HG03108 (cell line): ENCODE measurements around the gene KDM7A.
"Not testable (repeated sequence)": the region's sequence is repeated elsewhere in the genome, so short reads cannot be mapped to it uniquely, and the experiment has no call there.

Source experiments
- ATAC-seq: cut with Tn5 transposase; IDR thresholded peaks from one replicate; pipeline ENCODE4 v1.9.1; 2021; ENCODE audit warnings: moderate library complexity; ENCODE audit not compliant: unreplicated experiment

Gene KDM7A

DNA sequence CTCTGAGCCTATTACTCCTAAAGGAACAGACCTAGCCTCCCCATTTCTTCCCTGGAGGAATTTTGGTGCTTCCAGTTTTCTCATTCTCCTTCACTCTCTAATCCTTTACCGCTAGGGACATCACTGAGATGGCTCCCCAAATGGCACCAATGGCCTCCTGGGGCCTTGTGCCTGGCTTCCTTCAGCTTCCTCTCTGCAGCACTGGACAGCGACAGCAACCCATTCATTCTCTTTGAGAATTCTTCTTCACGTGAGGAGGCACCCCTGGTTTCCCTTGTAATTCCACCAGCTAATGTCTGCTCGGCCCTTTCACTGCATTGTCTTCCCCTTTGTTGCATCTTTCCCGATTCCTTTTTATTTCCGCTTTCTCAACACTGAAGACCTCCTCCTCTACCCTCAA lies 24.6 kb upstream of the KDM7A start:
- no peak for ATAC-seq

DNA sequence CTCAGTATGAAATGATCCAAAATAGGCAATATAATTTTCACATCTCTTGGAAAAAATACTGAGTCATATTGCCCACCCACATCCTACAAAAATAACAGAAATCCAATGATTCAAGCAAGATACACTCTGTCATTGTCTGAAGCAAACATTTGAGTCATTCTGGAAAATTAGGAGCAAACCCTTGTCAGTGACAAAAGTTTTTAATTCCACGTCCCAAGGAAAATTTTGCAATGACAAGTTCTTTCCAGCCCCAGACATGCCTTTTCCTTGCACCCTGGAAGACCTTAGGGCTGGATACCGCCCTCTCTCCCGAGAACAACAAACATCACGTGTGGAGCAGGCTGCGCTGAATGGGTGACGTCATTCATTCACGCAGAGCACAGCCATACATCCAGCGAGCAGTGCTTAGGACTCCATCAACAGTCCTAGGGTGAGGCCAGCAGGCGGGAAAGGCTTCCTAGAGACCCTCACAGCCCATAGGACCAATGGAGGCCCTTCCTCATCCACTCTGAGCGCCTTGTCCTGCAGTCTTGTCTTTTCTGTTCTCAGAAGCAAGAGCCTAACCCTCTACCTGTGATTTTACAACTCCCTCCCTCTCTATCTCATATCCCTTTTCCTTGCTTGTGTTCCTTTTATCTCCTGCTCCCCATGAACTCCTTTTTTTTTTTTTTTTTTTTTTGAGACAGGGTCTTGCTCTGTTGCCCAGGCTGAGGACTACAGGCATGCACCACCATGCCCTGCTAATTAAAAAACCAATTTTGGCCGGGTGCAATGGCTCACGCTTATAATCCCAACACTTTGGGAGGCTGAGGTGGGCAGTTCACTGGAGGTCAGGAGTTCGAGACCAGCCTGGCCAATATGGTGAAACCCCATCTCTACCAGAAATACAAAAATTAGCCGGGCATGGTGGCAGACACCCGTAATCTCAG lies 23.5 kb upstream of the KDM7A start:
- ATAC-seq, result no peak

DNA sequence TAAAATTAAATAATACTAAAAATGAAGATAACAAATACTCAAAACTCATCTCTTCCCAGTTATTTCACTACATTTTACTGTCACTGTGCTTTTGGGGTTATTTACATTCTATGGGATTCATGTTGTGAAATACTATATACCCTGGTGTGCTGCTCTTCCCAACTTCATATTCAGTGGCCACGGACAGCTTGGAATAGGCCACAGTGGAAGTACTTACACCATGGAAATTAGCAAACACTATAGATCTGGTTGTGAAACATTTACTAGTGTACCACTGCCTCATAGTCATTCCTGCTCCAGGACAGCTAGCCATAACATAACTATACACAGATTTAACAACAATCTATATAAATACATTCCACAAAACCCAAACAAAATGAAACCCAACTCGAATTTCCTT lies 21.2 kb upstream of the KDM7A start:
- no peak for ATAC-seq

DNA sequence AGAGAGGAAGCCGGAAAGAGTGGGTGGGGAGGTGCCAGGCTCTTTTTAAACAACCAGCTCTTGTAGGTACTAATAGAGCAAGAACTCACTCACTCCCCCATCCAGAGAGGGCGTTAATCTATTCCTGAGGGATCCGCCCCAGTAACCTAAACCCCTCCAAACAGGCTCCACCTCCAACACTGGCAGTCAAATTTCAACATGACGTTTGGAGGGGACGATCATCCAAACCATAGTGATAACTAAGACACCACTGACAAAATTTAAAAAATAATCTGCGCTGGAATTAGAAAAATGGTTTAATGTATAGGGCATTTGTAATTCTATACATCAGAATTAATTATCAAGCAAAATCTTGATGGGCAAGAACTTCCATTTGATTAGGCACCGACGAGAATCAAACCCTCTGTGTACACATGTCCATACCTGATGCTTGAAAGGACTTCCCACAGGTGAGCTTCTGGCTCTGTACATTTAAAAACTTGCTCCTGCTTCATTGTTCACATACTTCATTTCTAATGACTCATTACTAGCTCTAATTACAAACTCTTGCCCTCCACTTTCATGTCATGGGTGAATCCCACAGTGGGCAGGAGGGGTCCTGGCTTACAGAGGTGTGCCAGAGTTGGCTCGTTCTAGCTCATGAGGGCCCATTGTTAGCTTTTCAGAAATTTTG lies 20.6 kb upstream of the KDM7A start:
- ATAC-seq, result no peak

DNA sequence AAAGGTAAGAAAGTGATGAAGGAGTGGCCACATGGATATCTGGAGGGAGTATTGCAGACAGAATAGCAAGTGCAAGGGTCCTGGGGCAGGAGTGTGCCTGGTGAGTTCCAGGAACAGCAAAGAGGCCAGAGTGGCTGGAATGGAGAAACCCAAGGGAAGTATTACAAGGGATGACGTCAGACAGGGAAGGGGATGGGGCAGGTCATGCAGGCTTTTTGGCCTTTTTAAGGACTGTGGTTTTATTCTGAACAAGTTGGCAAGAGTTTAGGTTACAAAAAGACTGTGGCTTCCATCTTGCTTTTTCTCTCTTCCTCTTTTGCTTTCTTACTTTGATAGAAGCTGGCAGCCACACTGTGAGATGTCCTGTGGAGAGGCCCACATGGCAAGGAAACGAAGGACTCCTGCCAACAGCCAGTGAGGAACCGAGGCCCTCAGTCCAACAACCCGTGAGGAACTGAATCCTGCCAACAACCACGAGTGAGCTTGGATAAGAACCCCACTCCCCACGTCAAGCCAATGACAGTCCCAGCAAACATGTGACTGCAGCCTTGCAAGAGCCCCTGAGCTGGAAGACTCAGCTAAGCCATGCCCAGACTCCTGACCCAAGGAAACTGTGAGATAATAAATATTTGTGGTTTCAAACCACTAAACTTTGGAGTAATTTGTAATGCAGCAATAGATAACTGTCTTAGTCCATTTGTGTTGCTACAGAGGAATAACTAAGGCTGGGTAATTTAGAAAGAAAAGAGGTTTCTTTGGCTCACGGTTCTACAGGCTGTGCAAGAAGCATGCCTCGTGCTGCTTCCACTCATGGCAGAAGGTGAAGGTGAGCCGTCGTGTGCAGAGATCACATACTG lies 19.8 kb upstream of the KDM7A start:
- no peak for ATAC-seq

DNA sequence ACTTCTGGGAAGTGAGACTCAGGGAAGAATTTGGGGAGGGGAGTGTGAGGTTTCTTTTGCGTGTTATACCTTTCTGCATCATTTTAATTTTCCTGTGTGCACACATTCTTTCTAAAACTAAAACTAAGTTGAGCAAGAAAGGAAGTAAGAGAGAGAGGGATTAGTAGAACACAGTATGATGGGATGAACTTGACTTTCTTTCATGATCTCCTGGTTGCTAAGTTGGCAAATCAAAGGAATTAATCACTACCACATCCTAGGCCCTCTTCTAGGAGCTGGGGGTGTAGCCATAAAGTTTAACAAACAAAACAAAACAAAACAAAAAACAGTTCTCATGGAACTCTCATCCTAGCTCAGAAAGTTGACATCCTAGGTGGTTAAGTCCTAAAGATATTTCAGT lies 19.1 kb upstream of the KDM7A start:
- no peak for ATAC-seq

DNA sequence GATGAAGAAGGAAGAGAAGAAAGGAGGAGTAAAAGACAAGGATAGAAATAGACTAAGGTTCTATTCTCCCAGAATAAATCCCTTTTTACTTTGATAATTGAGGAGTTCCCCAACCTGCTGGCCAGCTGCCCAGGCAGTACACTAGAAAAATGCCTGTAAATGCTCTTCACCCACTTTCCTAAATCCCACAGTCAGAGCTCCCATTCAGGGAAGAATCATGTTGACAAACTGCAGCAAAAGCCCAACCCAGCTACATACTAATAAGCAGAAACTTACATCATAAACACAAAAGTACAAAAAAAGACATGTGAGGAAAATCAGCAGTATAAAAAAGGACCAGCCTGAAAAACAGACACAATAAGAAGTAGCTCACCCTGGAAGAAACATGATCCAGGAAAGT lies 15.8 kb upstream of the KDM7A start:
- no peak for ATAC-seq

DNA sequence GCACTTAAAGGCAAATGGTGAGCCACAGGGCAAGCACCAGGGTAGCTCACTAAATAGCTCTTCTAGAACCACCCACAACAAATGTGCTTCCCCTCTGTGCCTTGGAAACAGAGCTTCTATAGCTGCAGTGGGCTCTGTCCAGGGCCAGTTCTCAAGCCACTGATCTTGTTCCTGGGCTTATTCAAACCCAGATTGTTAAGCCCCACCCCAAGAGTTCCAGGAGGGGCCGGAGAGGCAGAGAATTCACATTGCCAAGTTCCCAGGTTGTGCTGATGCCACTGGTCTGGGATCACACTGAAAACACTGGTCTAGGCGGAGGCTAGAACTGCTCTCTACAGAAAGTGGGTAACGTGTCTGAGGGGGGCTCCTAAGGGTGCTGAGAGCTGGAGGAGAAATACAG lies 15.4 kb upstream of the KDM7A start:
- ATAC-seq, result no peak

DNA sequence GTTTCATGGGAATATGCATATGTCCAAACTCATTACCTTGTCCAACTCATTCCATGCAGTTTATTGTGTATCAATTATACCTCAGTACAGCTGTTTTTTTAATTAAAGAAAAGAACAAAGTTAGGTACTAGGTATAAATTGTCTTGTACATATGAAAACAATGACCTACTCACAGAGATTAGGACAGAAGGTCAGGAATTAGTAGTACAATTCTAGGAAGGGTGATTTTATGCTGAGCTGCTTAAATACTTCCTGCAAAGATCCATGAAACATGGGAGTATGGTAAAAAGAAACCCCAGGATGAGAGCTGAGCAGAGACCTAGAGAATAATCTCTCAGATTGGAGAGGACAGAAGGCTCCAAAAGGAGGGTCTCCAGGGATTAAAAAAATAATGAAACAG lies 13.8 kb upstream of the KDM7A start:
- ATAC-seq, result no peak

DNA sequence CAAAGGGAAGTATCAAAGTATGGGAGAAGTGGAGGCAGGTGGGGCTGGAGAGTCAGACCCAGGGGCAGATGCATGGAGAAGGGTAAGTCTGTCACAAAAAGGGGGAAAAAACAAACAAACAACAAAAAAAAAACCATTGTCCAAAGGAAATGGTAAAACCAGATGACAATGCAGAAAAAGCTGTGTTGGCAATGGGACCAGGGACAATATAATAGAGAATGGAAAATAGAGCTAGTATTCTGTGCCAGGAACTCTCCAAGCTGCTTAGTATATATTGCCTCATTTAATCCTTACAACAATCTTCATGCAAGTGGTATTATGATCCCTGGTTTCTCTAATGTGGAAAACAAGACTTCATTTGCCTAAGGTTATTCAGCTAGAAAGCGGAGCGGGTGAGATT lies 13.1 kb upstream of the KDM7A start:
- no peak for ATAC-seq

DNA sequence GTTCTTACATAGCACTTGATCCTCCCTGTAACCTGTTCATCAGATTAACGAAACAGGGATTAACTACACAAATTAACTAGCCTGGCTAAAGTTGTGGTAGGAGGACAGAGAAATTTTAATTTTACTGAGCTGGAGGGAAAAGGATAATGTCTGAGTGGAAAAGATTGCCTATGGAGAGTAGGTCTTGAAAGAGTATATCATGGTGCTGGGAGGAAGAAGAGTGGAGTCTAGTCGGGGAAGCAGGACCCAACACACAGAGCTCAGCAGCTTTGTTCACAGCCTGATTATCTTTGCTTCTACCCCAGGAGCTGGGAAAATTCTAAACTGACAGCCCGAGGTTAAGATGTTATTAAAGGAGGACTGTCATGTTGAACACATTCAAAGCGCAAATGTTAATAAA lies 6.1 kb upstream of the KDM7A start:
- no peak for ATAC-seq

DNA sequence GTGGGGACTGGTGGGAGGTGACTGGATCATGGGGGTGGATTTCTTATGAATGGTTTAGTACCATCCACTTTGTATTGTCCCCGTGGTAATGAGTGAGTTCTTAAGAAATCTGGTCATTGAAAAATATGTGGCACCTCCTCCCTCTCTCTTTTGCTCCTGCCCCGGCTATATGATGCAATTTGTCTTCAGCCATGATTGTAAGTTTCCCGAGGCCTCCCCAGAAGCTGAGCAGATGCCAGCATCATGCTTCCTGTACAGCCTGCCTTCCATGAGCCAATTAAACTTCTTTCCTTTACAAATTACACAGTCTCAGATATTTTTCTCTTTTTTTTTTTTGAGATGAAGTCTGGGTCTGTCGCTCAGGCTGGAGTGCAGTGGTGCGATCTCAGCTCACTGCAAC lies 2.6 kb upstream of the KDM7A start:
- no peak for ATAC-seq

DNA sequence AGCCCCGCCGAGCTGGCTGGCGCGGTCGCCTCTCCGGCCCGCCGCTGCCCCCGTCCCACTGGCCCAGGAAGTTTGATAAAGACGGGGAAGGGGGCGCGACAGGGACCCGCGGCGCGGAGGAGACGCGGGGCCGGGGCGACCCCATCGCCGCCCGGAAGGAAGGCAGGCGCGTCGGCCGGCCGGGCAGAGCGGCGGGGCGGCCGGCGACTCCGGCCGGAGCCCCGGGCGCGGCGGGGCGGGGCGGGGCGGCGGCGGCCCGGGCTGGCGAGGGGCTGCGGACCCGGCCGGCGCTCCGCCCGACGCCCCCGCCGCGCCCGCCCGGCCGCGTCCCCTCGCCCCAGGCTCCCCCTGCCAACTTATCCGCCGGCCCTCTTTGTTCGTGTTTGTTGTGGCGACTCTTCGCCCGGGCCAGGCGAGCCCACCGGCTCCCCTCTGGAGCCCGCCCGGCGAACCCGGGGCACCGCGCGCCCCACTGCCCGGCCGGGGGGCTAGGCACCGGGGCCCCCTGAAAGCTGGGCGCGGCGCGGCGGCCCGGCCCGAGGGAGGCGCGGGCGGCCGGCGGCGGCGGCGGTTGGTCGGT lies 571 bp downstream of the KDM7A start:
- ATAC-seq, result peak; percentile 3

DNA sequence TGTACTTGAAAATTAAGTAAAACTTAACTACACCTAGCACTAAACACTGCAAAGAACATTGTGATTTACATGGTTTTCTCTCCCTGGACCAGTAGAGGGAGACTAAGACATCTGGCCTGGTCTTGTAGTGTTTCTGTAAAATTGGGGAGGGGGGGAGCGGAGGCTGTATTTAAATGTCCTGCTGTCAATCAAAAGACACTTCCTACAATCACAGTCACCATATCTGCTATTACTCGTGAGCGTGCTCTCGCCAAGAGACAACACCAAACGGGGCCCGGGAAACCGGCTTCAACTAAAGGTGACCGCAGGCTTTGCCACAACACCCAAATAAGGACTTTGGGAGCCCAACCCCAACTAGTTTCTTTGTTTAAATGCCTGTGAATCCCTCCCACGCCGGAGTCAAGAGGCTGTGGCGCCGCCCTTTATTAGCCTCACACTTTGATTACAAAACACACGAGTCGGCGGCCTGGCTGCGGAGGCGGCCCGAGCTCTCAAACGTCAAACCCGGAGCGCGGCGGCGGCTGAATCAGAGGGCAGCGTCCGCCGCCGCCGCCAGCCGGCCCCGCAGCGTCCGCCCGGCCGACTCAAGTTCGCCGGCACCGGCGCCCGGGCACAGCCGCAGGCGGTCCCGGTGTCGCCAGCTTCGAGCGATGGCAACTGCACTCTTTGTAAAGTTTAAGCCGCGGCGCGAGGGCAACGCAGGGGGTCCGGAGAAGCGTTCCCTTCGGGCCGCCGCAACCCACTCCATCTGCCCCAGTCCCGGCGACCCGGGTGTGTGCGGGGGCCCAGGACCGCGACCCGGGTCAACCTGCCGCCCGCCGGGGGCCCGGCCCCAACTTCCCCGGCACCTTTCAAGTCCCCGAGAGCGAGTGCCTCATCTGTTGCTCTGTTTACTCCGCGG lies 1.3 kb downstream of the KDM7A start:
- ATAC-seq, result peak; percentile 36

DNA sequence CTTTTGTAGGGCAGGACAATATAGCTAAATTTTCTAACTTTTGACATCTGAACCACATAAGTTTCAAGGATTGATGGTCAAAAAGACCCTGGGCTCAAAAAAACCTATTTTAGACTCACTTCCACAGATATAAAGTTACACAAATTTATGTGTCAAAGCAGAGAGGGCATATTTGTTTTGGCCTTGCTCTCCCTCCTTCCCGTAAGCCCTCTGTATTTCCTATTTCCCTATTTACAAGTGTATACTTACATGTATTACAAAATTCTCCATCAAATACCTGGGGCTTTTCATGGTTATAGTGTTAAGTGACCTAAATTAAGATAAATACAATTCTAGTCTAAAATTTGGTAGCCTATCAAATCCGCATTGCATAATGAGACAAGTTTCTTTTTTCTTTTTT lies 2.6 kb downstream of the KDM7A start:
- ATAC-seq, result no peak

DNA sequence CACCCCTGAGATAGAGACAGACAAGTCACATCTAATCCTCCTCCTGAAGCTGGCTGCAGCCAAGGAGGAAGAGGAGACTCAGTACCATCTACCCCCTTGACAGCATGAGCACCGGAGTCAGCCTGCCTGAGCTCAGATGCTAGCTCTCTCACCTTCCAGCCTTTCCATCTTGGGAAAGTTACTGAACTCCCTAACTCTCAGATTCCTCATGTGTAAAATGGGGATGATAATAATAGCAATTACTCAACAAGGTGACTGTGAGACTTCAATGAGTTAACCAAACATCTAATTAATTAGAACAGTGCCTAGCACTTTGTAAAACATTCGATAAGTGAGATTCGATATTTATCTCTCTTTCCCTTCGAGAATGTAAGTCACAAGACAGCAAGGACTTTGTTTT lies 6.4 kb downstream of the KDM7A start:
- ATAC-seq, result no peak

DNA sequence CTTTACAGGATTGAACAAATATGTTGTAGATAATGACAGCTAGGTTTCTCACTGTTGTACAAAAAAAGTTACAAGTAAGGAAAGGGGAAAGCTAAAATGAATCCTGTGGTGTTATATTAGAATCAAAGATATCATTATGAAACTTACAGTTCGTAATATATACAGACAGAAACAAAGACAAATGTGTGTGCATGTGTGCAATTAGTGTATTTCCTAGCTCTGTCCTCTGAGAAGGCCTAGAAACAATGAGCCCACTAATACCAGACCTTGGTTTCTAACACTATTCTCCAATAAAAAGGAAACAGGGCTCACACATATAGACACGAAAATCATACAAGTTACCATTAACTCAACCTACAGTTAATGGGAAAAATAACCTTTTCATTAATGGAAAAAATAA lies 8.0 kb downstream of the KDM7A start:
- no peak for ATAC-seq

DNA sequence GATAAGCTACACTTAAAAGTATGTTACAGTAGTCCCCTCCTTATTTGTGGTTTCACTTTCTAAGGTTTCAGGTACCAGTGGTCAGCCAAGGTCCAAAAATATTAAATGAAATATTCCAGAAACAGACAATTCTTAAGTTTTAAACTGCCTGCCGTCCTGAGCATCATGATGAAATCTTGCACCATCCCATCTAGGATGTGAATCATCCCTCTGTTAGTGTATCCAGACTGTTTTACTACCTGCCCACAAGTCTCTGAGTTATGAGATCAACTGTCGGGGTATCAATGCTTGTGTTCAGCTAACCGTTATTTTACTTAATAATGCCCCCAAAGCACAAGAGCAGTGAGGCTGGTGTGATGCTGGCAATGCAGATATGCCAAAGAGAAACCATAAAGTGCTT lies 11.4 kb downstream of the KDM7A start:
- ATAC-seq, result no peak

DNA sequence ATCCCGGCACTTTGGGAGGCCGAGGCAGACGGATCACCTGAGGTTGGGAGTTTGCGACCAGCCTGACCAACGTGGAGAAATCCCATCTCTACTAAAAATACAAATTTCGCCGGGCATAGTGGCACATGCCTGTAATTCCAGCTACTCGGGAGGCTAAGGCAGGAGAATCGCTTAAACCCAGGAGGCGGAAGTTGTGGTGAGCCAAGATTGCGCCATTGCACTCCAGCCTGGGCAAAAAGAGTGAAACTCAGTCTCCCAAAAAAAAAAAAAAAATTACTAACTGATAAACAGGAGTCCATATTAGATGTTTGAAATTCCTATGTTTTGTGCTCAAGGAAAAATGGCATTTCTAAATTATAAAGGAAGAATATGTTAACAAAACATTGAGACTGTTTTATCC lies 14.7 kb downstream of the KDM7A start:
- not testable (repeated sequence) for ATAC-seq

DNA sequence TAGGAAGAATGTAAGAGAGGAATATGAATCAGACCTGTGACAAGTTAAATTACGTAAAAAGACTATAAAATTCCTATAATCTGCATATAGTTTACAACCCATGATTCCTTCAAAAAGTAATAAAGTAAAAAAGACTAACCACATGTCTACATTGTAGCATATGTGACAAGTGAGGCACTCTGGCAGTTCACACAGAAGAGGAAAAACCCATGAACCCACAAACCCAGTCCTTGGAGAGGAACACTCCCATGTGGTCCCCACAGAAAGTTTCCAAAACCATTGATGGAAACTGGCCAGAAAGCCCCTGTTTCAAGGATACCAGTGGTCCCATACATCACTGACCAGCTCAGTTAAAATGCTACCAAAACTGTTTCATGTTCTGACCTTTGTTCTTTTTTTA lies 15.7 kb downstream of the KDM7A start:
- no peak for ATAC-seq
